OCI-LY3 (cell line): ENCODE results near the gene NAPEPLD.
A peak's percentile ranks its signal among the peaks of the same experiment; 100 is the strongest.
"Not testable (repeated sequence)": the region's sequence is repeated elsewhere in the genome, so short reads cannot be mapped to it uniquely, and the experiment has no call there.

Experiments used
- H2AFZ ChIP-seq: fragments of 200-600, 300-600 bp; shearing (Covaris generic); 2 replicates; pipeline ENCODE4 v1.6.0; 2014; ENCODE audit warnings: antibody characterized with exemption, low read depth, low read length
- H3K27ac ChIP-seq: fragments of 200-600, 300-600 bp; sonication (generic); 2 replicates; pipeline ENCODE4 v1.5.1; 2014; ENCODE audit warnings: mild to moderate bottlenecking, low read length, moderate library complexity, mixed read lengths
- H3K27me3 ChIP-seq: fragments of 200-600, 300-600 bp; sonication (generic); 2 replicates; pipeline ENCODE4 v1.6.1; 2014; ENCODE audit warnings: low read depth, low read length, mixed read lengths
- H3K36me3 ChIP-seq: fragments of 200-600, 300-600 bp; sonication (generic); replicated peaks from 2 replicates; pipeline ENCODE3; 2014; ENCODE audit warnings: low read depth, low read length, mixed read lengths
- H3K4me1 ChIP-seq: fragments of 300-600, 200-600 bp; sonication (generic); 2 replicates; pipeline ENCODE4 v1.6.1; 2014; ENCODE audit warnings: low read length, mixed read lengths
- H3K4me2 ChIP-seq: fragments of 200-600, 300-600 bp; sonication (generic); 2 replicates; pipeline ENCODE4 v1.6.1; 2014; ENCODE audit warnings: low read length, mixed read lengths
- H3K4me3 ChIP-seq: fragments of 300-600, 200-600 bp; sonication (generic); 2 replicates; pipeline ENCODE4 v1.5.1; 2014; ENCODE audit warnings: antibody characterized with exemption, mild to moderate bottlenecking, low read length, moderate library complexity
- H3K79me2 ChIP-seq: fragments of 300-600, 200-600 bp; shearing (Covaris generic); 2 replicates; pipeline ENCODE4 v1.6.1; 2014; ENCODE audit warnings: mild to moderate bottlenecking, low read length, mixed read lengths
- H3K9ac ChIP-seq: fragments of 300-600, 200-600 bp; shearing (Covaris generic); 2 replicates; pipeline ENCODE4 v1.6.0; 2014; ENCODE audit warnings: mild to moderate bottlenecking, low read length, moderate library complexity
- H3K9me3 ChIP-seq: fragments of 200-600, 300-600 bp; shearing (Covaris generic); 2 replicates; pipeline ENCODE4 v1.6.1; 2014; ENCODE audit warnings: low read length, mixed read lengths; ENCODE audit not compliant: insufficient read depth
- H4K20me1 ChIP-seq: fragments of 200-600, 300-600 bp; sonication (generic); 2 replicates; pipeline ENCODE4 v1.6.1; 2016; ENCODE audit warnings: low read length, mixed read lengths; ENCODE audit not compliant: insufficient read depth
- CTCF ChIP-seq: fragments of 200-600, 300-600 bp; sonication (generic); IDR thresholded peaks from 2 replicates; pipeline ENCODE4 v1.5.1; 2014; ENCODE audit warnings: antibody characterized with exemption, low read length, low read depth
- EZH2phosphoT487 ChIP-seq: fragments of 200-600 bp; shearing (Covaris generic); IDR thresholded peaks from 2 replicates; pipeline ENCODE4 v1.6.1; 2018; ENCODE audit warnings: antibody characterized with exemption, mixed run types, low read depth

The NAPEPLD gene

GRCh38 chr7:103148994-103149807, at the start of gene NAPEPLD:
TSS of gene NAPEPLD (minus strand) at chr7:103149099. CDS start at chr7:103128776, 20,323 bp downstream.
- H3K4me3 ChIP-seq: peak within 1 kb of the TSS; percentile 90
- no peaks in the 10 kb centered on the region for H3K36me3 ChIP-seq
- peak within 1 kb of the TSS; percentile 82 for H2AFZ ChIP-seq
- peaks cover 51% of the 10 kb centered on the region for H3K79me2 ChIP-seq
- peak within 1 kb of the TSS; percentile 91 for H3K4me2 ChIP-seq
- no peaks in the 10 kb centered on the region for H4K20me1 ChIP-seq
- H3K9ac ChIP-seq: peak within 1 kb of the TSS; percentile 97
- TF ChIP-seq EZH2phosphoT487 (no peak), CTCF (no peak)
- H3K27ac ChIP-seq: peak within 1 kb of the TSS; percentile 86
- H3K9me3 ChIP-seq: no peaks in the 10 kb centered on the region
- H3K4me1 ChIP-seq: peaks cover 32% of the 10 kb centered on the region
- no peaks in the 10 kb centered on the region for H3K27me3 ChIP-seq

- H3K9ac ChIP-seq, H2AFZ ChIP-seq, H4K20me1 ChIP-seq, H3K4me1 ChIP-seq, H3K27ac ChIP-seq, H3K79me2 ChIP-seq, H3K4me2 ChIP-seq, H3K27me3 ChIP-seq, H3K9me3 ChIP-seq, H3K4me3 ChIP-seq, H3K36me3 ChIP-seq: not testable (repeated sequence)
Measured at GRCh38 chr7:103198079-103198478, 49.2 kb upstream of the NAPEPLD start.

GRCh38 chr7:103195364-103195763, 46.5 kb upstream of the NAPEPLD start:
- not testable (repeated sequence) for H3K36me3 ChIP-seq, H3K27me3 ChIP-seq, H3K4me2 ChIP-seq, H3K79me2 ChIP-seq, H4K20me1 ChIP-seq, H3K4me3 ChIP-seq, H3K9me3 ChIP-seq, H3K9ac ChIP-seq, H3K27ac ChIP-seq, H2AFZ ChIP-seq, H3K4me1 ChIP-seq

- H3K36me3 ChIP-seq, H3K9ac ChIP-seq, H3K79me2 ChIP-seq, H3K27ac ChIP-seq, H4K20me1 ChIP-seq, H3K9me3 ChIP-seq, H2AFZ ChIP-seq, H3K4me3 ChIP-seq, H3K4me1 ChIP-seq, H3K4me2 ChIP-seq, H3K27me3 ChIP-seq: not testable (repeated sequence)
Measured at GRCh38 chr7:103172415-103173146, 23.7 kb upstream of the NAPEPLD start.

GRCh38 chr7:103171695-103172414, 23.0 kb upstream of the NAPEPLD start:
- H2AFZ ChIP-seq, H3K36me3 ChIP-seq, H3K4me1 ChIP-seq, H3K27me3 ChIP-seq, H3K4me2 ChIP-seq, H3K79me2 ChIP-seq, H3K9ac ChIP-seq, H4K20me1 ChIP-seq, H3K9me3 ChIP-seq, H3K27ac ChIP-seq, H3K4me3 ChIP-seq: not testable (repeated sequence)

GRCh38 chr7:103166921-103167544, 18.1 kb upstream of the NAPEPLD start:
- not testable (repeated sequence) for H3K9me3 ChIP-seq, H2AFZ ChIP-seq, H3K4me3 ChIP-seq, H3K4me2 ChIP-seq, H3K79me2 ChIP-seq, H3K27me3 ChIP-seq, H3K27ac ChIP-seq, H3K9ac ChIP-seq, H4K20me1 ChIP-seq, H3K4me1 ChIP-seq, H3K36me3 ChIP-seq

- H3K4me3 ChIP-seq, H3K27ac ChIP-seq, H3K9ac ChIP-seq, H3K27me3 ChIP-seq, H3K36me3 ChIP-seq, H3K4me1 ChIP-seq, H3K4me2 ChIP-seq, H2AFZ ChIP-seq, H4K20me1 ChIP-seq, H3K79me2 ChIP-seq, H3K9me3 ChIP-seq: not testable (repeated sequence)
Measured at GRCh38 chr7:103163087-103163825, 14.4 kb upstream of the NAPEPLD start.
